Right ventricle myocardium superior (tissue), 1 donor: ENCODE data around the gene AKAIN1. TPM values are rescaled to one million over a fixed set of nuclear protein-coding genes. Genes with fewer than 3 reads are reported as not detected.

Experiments
- ATAC-seq: fragments of 200-7000 bp; cut with Tn5 transposase; one replicate; pipeline ENCODE4 v1.9.1; 2020; ENCODE audit warnings: mild to moderate bottlenecking; ENCODE audit not compliant: poor library complexity
- DNase-seq: peaks from one replicate; pipeline ENCODE4 v3.0.0-alpha.2; 2020
- intact Hi-C: fragments of 100-400 bp; cut with DNase I; formaldehyde crosslinking; loops from one replicate; pipeline ENCODE4 v1.11.2; 2022
- long read RNA-seq: library from polyadenylated mRNA; unstranded; transcript quantifications from one replicate; pipeline ENCODE4 v2.0.0, GENCODE V29; 2021
- total RNA-seq: library from RNA; stranded (reverse); fragmentation: NEBNext Ultra II Directional; extraction: Animal tissue kit (Norgen Biotek cat#: 25700); gene quantifications from one replicate; pipeline ENCODE4 v1.2.1, GENCODE V29; 2021
- donor health status: DM: no; HTN: yes; CAD: no; lungs with severe emphysema.

Gene AKAIN1, protein sequence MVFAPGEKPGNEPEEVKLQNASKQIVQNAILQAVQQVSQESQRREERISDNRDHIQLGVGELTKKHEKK
- total RNA-seq, result not detected
- long read RNA-seq, result 0 reads

DNA sequence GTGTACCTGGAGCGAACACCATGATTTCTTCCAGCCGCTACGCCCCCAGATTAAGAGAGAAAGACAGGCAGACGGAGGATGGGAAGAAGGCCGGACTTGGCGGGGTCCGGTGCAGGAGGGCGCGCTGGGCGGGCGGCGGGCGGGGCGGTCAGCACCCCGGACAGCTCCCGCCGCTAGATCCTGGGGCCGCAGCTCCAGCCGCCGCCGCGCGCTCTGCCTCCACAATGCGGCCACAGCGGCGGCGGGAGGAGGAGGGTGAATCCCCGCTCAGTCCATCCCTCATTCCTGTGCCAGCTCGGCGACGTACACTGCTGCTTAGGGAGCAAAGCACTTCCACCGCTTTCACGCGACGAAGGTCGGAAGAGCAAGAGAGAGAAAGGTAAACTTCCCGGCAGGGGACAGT is at the start of gene AKAIN1:
AKAIN1 (minus strand) TSS at position 226 of the 403 bp plus-strand sequence; CDS start at position 22, 204 bp downstream.
- ATAC-seq (peak; percentile 86), DNase-seq (peak; percentile 50)
- intact Hi-C loops, result no loop called here

DNA sequence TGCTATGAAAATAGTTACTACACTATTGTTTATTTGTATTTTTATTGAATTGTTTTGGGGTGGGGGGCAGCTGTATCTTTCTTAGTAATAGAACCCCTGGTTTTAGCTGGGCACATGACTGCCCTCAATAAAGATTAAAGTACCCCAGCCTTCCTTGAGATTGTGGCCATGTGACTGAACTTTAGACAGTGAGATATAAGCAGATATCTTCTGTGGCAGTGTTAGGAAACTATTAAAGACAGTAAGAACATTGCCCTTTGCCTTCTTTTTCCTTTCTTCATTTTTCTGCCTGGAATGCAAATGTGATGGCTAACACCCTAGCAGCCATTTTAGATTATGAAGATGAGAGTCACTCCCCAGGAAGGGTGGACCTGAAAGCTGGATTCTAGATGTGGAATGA is 47.9 kb upstream of the AKAIN1 start:
- DNase-seq (no peak), ATAC-seq (no peak)
- intact Hi-C loops, result no loop called here

DNA sequence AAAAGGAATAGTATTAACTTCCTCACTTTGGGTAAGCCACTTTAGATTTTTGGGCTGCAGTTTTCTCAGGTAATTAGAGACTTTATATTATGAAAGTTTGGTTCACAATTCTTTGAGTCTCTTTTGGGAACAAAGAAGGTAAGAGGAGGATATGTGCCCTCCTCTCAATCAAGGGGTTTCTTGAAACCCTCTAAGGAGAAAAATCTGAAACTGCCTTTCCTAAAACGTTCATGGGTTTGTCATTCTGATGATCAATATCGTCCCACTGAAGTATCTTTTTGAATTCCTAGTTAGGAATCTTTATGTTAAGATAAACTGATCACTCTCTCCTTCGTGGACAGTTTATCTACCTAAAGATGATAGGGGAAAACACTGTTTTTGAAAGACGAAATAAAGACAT is 42.4 kb upstream of the AKAIN1 start:
- no peak for ATAC-seq
- DNase-seq, result no peak
- intact Hi-C loops, result loop anchor here (5.0 kb wide), 1 partner anchor 58 kb away; the partner anchor contains the start of gene ZBTB14

DNA sequence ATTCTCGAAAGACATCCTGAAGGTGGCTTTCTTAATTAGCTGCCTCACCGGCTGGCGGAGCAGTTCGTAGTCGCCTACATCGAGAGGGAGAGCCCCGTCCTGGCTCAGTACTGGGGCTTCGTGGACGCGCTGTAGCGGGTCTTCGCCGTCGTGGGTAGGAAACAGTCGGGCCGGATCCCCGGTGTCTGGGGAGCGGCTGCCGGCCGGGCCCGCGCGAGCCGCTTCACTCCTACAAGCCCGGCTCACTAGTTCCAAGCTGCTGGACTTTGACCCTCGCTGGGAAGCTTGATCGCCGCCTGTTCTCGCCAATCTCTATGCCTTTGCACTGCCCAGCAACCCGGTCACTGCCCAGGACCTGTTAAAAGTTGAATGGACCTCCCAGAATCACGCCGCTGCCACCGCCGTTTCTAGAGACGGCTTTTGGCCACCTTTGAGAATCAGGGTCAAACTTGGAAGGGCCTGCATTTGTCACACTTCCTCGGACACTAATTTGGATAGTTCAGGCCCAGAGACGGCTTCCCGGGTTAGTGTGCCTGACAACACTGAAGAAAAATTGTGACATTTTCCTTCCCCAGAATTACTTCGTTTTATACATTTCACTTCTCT is 41.4 kb upstream of the AKAIN1 start:
- ATAC-seq (peak; percentile 71), DNase-seq (peak; percentile 57)
- intact Hi-C loops, result loop anchor here (5.0 kb wide), 1 partner anchor 59 kb away; the partner anchor contains the start of gene ZBTB14

DNA sequence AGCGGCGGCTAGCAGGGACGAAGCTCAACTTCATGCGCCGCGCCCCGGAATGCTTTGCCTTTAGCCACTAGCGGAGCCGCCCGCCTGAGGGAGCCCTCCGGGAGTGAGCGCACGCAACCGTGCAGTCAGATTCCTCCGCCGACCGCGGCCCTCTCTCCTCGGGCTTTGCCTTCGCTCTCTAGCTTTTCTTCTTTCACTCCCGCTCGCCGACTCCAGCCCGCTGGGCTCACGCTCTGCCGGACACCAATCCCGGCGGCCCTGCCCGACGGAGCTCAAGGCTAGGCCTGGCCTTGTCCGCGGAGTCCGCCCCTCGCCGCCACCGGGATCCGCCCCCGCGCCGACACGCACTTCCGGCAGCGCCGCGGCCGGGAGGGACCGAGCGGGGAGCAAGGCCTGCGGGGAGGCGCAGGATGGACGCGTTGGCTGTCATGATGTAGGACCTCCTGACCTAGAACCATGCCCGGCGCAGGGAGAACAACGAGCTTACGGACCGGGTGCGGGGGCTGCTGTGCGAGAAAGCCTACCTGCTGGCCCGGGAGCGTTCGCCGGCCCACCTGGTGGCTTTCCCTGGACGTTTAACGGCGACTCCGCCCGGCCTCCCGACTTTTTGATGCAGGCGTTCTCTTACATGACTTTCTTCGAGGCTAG is 40.8 kb upstream of the AKAIN1 start:
- intact Hi-C loops, result loop anchor here (5.0 kb wide), 1 partner anchor 59 kb away; the partner anchor contains the start of gene ZBTB14

DNA sequence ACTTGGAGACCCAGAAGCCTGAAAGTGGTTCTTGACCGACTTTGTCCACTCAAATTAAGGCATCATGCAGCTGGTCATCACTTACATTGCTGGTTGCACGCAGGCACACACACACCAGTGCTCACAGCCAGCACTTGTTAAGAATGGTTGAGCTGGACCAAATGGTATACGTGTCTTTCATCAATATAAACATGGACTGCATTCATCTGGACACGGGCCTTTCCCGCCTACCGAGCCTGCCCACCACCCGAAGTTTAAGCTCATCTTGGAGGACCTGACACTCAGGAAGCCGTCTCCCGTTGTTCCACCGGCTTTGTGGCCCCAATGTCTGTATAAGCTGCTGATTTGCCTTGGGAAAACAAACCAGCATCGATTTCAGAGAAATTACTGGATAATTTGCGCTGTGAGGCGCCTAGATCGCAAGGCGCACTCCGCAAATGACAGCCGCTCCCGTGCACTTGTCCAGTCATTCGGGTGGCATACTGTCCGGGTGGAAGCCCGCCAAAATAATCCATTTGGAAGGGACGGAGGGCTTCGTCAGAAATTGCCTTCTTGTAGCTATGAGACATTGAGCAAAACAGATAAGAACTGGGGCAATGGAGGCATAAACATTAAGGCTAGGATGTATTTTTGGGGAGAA is 40.1 kb upstream of the AKAIN1 start:
- intact Hi-C loops, result loop anchor here (5.0 kb wide), 1 partner anchor 60 kb away; the partner anchor contains the start of gene ZBTB14
- ATAC-seq (peak; percentile 73), DNase-seq (peak; percentile 38)

More for the DNA sequence above, 40.8 kb upstream of the AKAIN1 start:
- ATAC-seq (peak; percentile 99), DNase-seq (peak; percentile 93)

DNA sequence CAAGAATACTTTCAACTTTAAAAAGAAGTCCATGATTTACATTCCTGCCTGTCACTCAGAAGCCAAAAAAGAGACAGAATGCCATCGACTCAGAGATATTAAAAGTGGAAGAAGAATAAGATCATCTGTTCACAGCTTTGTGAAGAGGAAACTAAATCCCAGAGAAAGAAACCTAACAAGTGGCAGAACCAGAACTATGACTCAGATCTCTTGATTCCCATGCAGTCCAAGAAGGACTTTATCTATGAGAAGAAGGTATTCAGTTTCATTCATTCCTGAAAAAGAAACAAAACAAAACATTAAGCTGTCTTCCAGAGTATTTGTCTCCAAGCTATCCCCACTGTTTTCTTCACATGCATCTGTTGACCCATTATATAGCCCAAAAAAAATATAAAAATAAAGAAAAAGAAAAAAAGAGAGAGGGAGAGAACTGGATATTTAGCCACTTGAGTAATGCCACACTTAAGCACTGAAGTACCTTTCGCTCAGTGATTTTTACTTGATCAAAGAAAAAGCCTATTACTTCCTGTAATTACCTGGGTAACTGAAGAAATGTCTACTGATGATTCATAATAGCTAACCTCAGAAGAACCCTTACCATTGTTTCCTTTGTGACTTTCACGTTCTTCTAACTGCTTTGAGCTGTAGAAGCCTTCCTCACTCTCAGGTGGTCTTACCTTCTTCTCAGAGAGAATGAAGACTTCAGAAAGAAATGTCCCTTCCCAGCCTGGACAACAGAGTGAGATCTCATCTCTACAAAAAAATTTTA is 17.7 kb upstream of the AKAIN1 start:
- DNase-seq, result no peak
- no peak for ATAC-seq
- intact Hi-C loops, result no loop called here

DNA sequence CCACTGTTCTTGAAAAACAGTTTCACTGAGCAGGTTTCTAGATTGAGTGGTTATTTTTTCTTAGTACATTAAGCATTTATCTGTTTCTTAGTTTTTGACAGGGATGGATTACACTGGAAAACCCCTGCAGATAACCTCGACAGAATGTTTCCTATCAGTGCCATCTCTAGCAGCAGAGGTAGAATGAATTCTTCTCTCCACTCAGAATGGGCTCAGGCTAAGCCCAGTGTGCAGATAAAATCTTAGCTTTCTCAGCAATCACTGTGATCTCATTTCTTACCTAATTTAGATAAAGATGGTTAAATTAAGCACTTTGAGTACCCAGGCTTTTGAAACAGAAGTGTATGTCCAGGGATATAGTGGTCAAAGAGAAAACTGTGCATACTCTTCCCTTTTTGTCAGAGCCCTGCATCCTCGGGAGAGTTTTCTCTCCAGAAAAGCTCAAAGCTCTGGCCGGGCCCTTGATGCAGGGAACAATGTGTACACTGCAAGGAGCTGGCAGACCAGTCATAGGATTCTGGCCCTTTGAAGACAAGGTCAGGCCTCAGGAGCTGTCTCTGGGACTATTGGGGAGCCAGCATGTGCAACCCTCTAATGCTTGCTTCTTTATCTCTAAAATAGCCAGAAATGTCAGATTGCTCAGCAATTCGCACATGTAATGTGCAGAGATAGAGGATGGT is 10.6 kb upstream of the AKAIN1 start:
- intact Hi-C loops, result no loop called here
- no peak for DNase-seq
- ATAC-seq, result no peak

DNA sequence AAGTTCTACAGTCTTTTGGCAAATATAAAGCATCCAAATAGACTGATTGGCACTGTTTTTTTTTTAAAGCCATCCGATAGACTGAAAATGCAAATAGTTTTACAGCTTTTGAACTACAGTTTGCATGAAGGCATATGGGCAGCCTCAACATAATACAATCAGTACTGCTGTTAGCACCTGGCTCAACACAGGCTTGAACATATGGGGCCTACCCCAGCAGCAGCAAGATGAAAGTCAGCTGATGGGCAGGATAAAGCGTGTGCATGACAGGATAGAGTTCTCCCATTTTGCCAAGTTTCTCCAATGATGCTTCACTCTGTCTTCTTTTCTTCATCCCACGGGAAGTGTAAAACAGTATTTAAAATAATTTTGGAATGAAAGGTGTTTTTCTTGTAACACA is 1.3 kb upstream of the AKAIN1 start:
- DNase-seq (no peak), ATAC-seq (no peak)
- intact Hi-C loops, result no loop called here

DNA sequence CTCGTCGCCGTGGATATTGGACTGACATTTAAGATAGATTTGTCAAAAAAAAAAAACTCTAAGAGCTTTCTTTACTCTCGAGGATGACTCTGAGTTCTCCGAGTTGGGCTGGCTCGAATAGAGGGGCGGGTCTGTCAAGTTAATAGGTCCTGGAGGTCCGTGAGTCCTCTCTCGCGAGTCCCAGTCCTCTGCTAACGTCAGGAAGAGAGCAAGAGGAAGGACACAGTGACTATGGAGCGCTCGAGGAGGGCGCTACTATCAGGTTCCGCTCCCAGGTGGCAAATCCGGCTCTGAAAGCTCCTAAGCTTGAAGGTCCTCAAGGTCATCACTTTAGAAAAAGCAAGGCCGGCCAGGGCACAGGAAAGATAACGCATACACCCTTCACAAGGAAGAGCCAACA is 404 bp upstream of the AKAIN1 start:
- intact Hi-C loops, result no loop called here
- ATAC-seq, result no peak
- DNase-seq, result no peak

DNA sequence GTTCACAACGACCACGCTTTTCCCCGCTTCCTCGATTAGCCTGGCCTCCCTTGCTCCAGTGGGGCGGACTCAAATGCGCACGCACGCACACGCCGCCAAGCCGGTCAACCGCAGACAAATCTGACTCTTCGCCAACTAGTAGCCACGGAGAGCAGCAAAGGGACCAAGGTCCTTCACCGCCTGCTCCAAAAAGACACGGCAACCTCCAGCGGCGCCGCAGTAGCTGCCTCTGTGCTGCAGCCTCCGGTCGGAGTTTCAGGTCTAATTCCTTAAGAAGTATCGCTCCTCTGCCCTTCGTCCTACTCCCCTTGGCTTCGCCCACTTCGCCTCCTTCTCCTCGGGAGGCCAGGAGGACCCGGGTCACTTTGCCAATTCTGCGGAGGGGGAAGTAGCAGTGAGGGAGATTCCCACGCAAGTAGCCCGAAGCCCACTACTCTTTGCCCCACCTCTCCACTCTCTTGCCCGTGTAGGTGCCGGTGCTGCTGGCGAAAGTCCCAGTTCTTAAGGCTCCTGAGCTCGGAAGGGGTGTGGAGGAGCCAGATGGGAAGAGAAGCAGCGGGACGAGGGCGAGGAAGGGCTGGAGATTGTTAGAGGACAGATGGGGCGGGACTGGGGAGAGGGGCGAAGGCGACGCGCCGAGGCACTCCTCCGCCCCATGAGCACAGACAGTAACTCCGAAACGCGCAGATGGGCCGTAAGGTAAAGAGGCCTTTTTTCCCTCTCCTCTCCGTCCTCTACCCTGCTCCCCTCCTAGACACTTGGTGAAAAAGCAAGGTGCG is 615 bp downstream of the AKAIN1 start:
- intact Hi-C loops, result no loop called here
- DNase-seq, result peak; percentile 34
- ATAC-seq, result no peak

DNA sequence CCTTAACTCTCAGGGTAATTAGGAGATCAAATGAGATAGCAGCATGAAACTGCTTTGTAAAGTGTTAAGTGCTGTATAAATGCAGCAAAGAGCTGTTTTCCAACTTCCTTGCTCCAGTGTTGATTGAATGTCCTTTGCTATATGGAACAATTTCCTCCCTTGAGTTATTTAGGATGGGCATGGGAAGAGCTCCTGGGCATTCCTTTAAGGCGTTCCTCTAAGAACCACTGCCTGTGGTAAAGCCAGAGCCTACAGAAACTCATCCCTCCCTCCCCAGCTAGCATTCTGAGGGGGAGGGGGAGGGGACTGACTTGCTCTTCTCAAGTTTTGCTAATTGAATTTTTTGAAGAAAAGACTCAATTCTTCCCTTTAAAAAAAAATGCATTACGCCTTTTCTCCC is 1.4 kb downstream of the AKAIN1 start:
- ATAC-seq (no peak), DNase-seq (no peak)
- intact Hi-C loops, result no loop called here

DNA sequence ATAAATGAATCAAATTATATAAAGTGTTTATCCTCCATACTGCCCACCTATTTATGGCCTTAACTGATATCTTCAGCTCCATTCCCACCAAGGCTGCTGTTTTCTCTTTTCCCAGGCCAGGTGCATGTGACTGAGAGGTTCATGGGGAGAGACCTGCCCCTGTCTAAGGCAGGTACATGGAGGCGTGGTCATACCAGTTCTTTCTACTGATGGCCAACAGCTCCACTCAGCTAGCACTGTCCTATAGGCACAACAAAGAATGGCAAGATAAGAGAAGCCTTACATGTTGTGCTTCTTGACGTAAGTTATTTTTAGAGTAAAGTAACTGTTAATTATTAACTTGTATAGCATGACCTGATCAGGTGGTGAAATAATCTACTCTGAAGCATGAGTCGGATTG is 16.8 kb downstream of the AKAIN1 start:
- ATAC-seq (no peak), DNase-seq (no peak)
- intact Hi-C loops, result no loop called here

DNA sequence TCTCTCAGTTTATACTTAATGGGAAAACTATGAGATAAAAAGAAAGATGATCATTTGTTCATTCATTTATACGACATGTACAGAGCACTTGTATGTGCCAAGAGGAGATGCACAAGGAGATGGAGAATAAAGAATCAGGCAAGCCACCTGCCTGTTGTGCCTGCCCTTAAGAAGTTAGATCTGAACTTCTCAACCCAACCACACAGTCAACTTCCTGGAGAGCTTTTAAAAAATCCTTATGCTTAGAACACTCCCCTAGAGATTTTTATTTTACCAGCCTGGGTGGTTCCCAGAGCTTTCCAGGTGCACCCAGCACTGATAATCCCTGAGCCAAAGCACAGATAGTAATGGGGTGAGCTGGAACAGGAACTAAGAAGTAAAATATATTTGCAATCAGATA is 18.5 kb downstream of the AKAIN1 start:
- DNase-seq (no peak), ATAC-seq (no peak)
- intact Hi-C loops, result no loop called here

DNA sequence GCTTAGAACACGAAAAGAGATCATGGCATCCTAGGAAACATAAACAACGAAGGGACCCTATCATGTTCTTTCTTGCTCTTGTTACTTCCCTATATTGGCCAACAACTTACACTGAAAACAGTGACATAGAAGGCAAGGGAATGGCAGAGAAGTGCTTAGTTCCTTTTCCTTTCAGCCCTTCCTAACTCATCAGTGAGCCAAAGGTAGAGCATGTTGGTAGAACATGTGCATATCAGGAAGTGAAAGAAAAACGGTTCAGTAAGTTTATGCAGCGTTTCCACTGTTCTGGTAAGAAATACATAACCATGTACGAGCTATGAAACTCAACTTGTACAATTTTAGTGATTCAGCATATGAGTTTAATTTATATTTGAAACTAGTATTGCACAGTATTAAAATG is 21.7 kb downstream of the AKAIN1 start:
- ATAC-seq, result no peak
- intact Hi-C loops, result no loop called here
- no peak for DNase-seq

DNA sequence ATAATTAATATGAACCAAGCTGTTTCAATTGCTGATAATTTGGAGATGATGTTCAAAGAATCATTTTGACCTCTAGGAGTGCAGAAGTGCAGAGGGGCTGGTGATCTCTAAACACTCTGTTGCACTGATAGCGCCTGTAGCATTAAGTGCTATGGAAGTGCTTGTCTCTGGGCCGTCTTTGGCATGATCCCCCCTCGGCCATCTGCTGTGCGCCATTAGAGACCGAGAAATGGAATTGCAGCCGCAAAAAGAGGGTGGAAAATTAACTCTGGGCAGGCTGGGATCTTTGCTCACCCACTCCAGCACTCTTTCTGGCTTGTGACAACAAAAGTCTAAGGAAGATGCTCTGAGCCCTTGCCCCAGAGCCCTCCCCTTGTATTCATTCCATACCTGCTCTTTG is 23.4 kb downstream of the AKAIN1 start:
- DNase-seq (no peak), ATAC-seq (no peak)
- intact Hi-C loops, result no loop called here

DNA sequence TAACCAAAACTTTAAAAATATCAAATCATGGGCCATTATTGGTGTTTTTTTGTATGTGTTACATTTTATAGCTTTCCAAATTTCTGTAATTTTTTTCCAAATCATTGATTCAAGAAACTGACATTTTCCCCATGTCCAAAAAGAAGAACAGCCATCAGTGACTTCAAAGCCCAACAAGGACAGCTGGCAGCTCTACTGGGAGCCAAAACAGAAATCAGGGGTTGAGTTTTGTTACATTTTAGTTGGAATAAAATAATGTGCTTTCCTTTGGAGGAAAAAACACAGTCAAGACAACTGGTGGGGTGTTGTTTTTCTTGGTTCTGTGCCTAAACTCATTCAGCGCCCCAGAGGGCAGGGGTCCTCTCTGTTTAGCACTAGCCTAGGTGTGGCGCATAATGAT is 23.8 kb downstream of the AKAIN1 start:
- DNase-seq, result no peak
- intact Hi-C loops, result no loop called here
- ATAC-seq, result no peak

DNA sequence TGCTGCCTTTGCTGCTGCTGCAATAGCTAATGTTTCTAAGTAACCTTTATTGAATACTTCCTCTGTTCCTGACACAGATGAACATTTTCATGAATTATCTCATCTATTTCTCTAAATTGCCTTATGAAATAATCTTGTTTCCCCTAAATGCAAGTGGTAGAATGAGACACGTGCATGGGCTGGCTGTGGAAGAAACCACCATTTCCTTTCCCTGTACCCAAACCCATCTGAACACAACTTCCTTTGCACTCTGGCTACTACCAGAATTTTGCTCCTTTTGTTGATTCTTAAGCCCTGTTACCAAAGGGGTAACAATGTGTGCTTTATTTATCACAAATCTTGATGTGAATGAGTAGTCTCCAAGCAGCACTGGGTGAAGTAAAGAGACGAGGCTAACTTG is 29.2 kb downstream of the AKAIN1 start:
- DNase-seq (no peak), ATAC-seq (no peak)
- intact Hi-C loops, result no loop called here
